Activated T-helper 17 cell treated with anti-CD3 and anti-CD28 coated beads, Interleukin-2, amount 50 U/mL, for 72 hours (primary cell): ENCODE measurements around the gene TBCD. TPM values are rescaled to one million over a fixed set of nuclear protein-coding genes. Genes with fewer than 3 reads are reported as not detected.
"Not testable (repeated sequence)": the region's sequence is repeated elsewhere in the genome, so short reads cannot be mapped to it uniquely, and the experiment has no call there.

Source experiments
- ATAC-seq: fragments of 150-1000 bp; cut with Tn5 transposase; replicated peaks from 2 replicates; pipeline ENCODE4 v1.10.0; 2021; ENCODE audit warnings: mild to moderate bottlenecking, moderate library complexity
- H3K27ac Mint-ChIP-seq: one replicate; pipeline ENCODE4 v1.8.0; 2022; ENCODE audit warnings: mixed read lengths
- H3K27me3 Mint-ChIP-seq: one replicate; pipeline ENCODE4 v1.8.0; 2022; ENCODE audit warnings: mixed read lengths
- H3K36me3 Mint-ChIP-seq: one replicate; pipeline ENCODE4 v1.8.0; 2022; ENCODE audit warnings: low read depth, mild to moderate bottlenecking, mixed read lengths
- H3K4me1 Mint-ChIP-seq: one replicate; pipeline ENCODE4 v1.8.0; 2022; ENCODE audit warnings: mixed read lengths
- H3K4me3 Mint-ChIP-seq: one replicate; pipeline ENCODE4 v1.8.0; 2022; ENCODE audit warnings: mild to moderate bottlenecking, mixed read lengths
- H3K9me3 Mint-ChIP-seq: one replicate; pipeline ENCODE4 v1.8.0; 2022; ENCODE audit warnings: mixed read lengths
- total RNA-seq, 2 donors: library from RNA; stranded (reverse); gene quantifications; one replicate each; pipeline ENCODE4 v1.2.3, GENCODE V29; 2022

Gene TBCD
- total RNA-seq, 2 donors from 2014 or later = 111 to 139 TPM

DNA sequence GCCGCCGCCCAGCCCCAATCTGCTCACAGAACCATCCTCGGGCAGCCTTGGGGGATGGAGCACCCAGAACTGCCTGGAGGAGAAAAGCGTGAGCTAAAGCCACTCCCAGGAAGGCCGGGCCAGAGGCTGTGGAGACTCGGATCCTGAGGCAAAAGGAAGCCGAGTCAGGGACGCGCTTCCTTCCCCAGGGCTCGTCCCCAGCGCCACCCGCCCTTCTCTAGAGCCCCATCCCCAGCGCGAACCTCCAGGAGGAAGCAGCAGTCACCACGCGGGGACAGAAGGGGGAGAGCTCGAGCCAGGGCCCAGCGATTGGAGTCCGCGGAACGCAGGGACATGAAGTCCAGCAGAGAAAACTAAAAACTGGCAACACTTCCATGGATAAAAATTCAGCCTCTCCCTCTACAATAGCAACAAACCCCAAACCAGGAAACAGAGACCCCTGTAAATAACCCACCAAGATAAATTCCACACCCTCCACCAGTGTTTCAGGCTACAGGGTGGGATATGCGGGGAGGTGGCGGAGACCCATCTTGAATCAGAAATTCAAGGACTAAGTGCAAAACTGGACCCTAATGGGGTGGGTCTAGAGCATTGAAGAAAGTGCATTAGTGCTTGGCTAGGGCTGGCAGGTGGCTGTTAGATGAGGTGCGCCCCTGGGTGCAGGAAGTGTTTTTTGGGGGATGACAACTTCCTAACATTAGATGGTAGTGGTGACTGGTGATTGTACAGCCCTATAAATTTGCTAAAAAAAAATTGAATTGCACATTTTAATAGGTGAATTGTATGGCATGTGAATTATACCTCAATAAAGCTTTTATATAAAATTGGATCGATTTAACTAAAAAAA lies 211.5 kb downstream of the TBCD start:
- Mint-ChIP-seq H3K27me3 (no peaks in the 10 kb centered on the region), H3K4me3 (no peak overlapping the region), H3K4me1 (no peaks in the 10 kb centered on the region), H3K36me3 (no peaks in the 10 kb centered on the region), H3K27ac (peak overlapping the region; percentile 22), H3K9me3 (no peaks in the 10 kb centered on the region)
- no peak for ATAC-seq

DNA sequence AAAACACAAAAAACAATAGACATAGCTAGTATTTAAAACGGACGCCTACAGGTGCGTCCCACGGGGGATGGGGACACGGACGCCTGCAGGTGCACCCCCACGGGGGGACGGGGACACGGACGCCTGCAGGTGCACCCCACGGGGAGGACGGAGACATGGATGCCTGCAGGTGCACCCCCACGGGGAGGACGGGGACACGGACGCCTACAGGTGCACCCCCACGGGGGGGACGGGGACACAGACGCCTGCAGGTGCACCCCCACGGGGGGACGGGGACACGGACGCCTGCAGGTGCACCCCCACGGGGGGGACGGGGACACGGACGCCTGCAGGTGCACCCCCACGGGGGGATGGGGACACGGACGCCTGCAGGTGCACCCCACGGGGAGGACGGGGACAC lies 212.6 kb downstream of the TBCD start:
- H3K4me3 Mint-ChIP-seq, H3K9me3 Mint-ChIP-seq, H3K36me3 Mint-ChIP-seq, H3K4me1 Mint-ChIP-seq, H3K27me3 Mint-ChIP-seq, H3K27ac Mint-ChIP-seq, ATAC-seq: not testable (repeated sequence)

DNA sequence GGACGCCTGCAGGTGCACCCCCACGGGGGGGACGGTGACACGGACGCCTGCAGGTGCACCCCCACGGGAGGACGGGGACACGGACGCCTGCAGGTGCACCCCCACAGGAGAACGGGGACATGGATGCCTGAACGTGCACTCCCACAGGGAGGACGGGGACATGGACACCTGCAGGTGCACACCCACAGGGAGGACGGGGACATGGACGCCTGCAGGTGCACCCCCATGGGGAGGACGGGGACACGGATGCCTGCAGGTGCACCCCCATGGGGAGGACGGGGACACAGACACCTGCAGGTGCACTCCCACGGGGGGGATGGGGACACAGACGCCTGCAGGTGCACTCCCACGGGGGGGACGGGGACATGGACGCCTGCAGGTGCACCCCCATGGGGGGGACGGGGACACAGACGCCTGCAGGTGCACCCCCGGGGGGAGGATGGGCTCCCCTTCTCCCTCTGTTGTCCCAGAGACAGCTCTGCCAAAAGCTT lies 213.0 kb downstream of the TBCD start:
- Mint-ChIP-seq H3K4me3 (no peak overlapping the region), H3K9me3 (no peaks in the 10 kb centered on the region), H3K27me3 (no peaks in the 10 kb centered on the region), H3K27ac (no peak overlapping the region), H3K4me1 (no peaks in the 10 kb centered on the region), H3K36me3 (no peaks in the 10 kb centered on the region)
- ATAC-seq = no peak

DNA sequence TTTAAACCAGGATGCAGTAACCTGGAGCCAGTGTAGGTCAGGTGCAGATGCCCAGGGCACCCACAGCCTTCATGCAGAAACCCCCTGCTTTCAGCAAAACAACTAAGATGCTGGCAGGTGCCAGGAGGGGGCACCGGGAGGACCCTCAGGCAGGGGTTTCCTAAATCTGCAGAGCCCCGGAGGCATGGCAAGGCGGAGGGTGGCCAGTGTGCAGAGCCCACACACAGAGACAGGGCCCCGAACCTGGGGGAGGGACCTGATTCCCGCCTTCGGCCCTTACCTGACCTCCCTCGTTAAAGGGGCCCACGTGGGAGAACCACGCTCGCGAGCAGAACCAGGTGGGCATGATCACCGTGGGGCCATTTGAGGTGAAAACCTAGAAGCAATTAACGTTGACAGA lies 213.5 kb downstream of the TBCD start:
- Mint-ChIP-seq H3K27me3 (no peaks in the 10 kb centered on the region), H3K27ac (no peak overlapping the region), H3K9me3 (no peaks in the 10 kb centered on the region), H3K36me3 (no peaks in the 10 kb centered on the region), H3K4me3 (no peak overlapping the region), H3K4me1 (no peaks in the 10 kb centered on the region)
- ATAC-seq = no peak

DNA sequence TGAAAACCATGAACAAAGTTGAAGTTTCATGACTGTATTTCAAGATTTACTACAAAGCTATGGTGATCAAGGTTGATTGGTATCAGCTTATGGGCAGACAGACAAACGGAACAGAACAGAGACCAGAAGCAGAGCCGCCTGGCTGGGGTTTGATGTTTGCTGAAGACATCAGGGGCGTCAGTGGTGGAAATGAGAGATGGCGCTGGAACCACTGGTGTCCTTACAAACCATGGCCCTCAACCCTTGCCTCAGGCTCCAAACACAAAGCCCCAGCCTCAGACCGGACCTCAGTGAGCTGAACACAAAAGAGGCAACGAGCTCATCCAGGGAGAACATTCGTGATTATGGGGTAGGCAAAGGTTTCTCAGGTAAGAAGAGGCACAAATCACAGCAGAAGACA lies 214.6 kb downstream of the TBCD start:
- Mint-ChIP-seq H3K36me3 (no peaks in the 10 kb centered on the region), H3K4me3 (no peak overlapping the region), H3K4me1 (no peaks in the 10 kb centered on the region), H3K27me3 (no peaks in the 10 kb centered on the region), H3K9me3 (no peaks in the 10 kb centered on the region), H3K27ac (no peak overlapping the region)
- no peak for ATAC-seq

DNA sequence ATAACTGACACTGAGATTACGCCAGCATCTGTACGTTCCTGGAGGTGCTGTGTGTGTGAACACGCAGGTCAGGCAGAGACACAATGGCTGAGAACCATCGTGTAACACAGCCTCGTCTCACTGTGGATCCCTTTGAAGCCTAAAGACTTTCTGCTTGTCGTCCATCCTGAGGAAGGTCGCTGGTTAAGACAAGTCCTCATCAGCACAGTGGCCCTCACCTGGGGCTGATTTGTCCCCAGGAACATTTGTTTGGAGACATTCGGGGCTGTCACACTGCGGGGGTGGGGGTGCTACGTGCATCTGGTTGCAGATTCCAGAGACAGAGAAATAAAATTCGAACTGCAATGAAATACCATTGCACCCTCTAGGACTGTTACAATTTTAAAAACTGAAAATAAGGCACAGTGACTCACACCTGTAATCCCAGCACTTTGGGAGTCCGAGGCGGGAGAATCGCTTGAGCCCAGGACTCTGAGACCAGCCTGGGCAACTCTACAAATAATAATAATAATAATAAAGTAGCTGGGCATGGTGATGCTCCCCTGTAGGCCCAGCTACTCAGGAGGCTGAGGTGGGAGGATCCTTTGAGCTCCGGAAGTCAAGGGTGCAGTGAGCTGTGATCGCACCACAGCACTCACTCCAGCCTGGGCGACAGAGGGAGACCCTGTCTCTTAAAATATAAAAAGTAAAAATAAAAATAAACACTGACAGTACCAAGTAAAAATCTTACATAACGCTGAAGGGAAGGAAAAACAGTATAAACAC lies 215.6 kb downstream of the TBCD start:
- H3K27ac Mint-ChIP-seq = no peak overlapping the region
- no peak overlapping the region for H3K4me3 Mint-ChIP-seq
- H3K9me3 Mint-ChIP-seq = no peaks in the 10 kb centered on the region
- H3K27me3 Mint-ChIP-seq = no peaks in the 10 kb centered on the region
- ATAC-seq = no peak
- H3K4me1 Mint-ChIP-seq = no peaks in the 10 kb centered on the region
- H3K36me3 Mint-ChIP-seq = no peaks in the 10 kb centered on the region

DNA sequence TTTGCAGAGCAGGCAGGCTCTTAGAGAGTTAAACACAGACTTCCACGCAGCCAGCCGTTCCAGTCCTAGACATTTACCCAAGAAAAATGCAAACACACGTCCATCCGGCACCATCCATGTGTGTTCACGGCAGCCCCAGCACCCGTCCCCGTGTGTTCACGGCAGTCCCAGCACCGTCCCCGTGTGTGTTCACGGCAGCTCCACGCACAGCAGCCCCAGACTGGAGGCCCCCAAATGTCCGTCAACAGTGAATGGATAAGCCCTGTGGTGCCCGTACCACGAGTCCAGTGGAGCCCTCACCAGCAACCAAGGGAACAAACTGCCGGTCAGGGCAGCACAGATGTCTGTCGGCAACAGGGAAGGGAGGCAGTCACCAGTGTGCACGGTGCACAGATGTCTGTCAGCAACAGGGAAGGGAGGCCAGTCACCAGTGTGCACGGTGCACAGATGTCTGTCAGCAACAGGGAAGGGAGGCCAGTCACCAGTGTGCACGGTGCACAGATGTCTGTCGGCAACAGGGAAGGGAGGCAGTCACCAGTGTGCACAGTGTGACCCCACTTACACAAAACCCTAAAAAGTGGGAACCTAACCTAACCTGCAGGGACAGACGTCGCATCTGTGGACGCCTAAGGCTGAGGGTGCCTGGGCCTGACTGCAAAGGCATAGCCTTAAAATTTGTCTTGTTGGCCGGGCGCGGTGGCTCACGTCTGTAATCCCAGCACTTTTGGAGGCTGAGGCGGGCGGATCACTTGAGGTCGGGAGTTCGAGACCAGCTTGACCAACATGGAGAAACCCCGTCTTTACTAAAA lies 216.4 kb downstream of the TBCD start:
- not testable (repeated sequence) for H3K27ac Mint-ChIP-seq, H3K36me3 Mint-ChIP-seq, H3K27me3 Mint-ChIP-seq, H3K4me3 Mint-ChIP-seq, H3K4me1 Mint-ChIP-seq, ATAC-seq, H3K9me3 Mint-ChIP-seq

DNA sequence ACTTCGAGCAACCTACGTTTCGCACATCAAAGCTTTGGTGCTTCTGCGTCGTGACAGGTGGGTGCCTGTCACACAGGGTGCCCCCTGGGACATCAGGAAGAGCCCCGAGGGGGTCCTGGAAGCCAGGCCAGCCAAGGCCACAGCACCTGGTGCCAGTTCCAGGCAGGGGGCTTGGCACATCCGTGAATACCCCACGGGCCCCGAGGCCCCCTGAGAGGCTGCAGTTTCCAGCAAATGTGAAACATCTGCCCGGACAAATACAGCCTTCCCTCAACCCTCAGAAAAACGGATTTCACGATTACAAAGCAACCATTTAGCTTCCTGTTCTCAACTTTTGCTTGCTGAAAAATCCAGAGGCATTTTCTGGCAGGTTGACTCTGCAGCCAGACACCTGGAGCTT lies 218.2 kb downstream of the TBCD start:
- no peaks in the 10 kb centered on the region for H3K9me3 Mint-ChIP-seq
- no peaks in the 10 kb centered on the region for H3K36me3 Mint-ChIP-seq
- ATAC-seq = no peak
- no peak overlapping the region for H3K27ac Mint-ChIP-seq
- H3K4me1 Mint-ChIP-seq = no peaks in the 10 kb centered on the region
- no peak overlapping the region for H3K4me3 Mint-ChIP-seq
- H3K27me3 Mint-ChIP-seq = no peaks in the 10 kb centered on the region

DNA sequence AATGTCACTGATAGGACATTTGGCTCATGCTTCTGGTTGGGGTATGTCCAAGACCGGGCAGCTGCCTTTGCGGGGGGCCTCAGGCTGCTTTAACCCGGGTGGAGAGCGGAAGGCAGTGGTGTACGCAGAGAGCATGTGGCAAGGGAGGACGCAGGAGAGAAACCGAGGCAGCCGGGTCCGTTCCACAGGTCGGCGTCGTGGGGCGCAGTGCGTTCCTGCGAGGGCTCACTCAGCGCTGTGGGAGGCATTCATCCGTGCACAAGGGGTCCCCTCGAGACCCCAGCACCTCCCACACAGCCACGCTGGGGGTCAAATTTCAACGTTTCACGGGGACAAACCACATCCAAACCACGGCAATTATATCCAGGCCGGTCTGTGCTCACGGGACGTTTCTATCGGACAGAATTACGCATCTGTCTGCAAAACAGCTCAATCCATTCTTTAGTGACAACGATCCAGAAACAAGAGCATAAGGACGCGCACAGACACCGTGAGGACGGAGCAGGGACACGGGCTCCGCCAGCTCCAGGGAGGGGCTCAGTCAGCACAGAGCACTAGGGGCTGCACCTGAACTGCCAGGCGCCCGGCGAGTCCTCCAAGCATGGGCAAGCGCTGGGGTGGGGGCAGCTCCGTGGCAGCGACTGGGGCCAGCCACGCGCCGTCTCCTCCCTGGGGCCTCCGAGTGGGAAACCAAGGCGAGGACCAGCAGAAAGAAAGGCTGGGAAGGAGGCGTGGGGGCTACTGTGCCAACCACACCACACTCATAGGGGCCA lies 219.1 kb downstream of the TBCD start:
- Mint-ChIP-seq H3K27ac (no peak overlapping the region), H3K36me3 (no peaks in the 10 kb centered on the region), H3K4me1 (no peaks in the 10 kb centered on the region), H3K27me3 (no peaks in the 10 kb centered on the region), H3K4me3 (no peak overlapping the region), H3K9me3 (no peaks in the 10 kb centered on the region)
- ATAC-seq = no peak

DNA sequence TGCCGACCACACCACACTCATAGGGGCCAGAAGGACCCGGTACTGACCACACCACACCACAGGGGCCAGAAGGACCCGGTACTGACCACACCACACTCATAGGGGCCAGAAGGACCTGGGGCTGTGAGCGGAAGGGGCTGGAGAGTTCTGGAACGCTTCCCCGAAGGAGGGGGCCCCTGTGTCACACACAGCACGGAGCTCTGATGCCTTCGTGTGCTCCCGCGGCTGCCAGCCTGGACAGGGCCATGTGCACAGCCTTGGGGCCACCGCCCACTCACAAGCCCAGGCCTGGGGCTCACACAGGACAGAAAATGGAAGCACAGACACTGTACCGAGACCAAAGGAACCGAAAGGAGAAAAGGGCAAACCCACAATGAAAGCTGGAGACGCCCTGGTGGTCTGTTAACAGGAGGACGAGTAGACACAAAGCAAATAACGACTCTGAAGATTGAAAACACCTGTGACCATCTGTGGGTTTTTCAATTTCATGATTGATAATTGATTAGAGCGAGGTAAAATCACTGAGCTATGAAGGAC lies 221.0 kb downstream of the TBCD start:
- Mint-ChIP-seq H3K4me3 (no peak overlapping the region), H3K36me3 (no peaks in the 10 kb centered on the region), H3K9me3 (no peaks in the 10 kb centered on the region), H3K27me3 (no peaks in the 10 kb centered on the region), H3K27ac (no peak overlapping the region), H3K4me1 (no peaks in the 10 kb centered on the region)
- ATAC-seq = no peak

DNA sequence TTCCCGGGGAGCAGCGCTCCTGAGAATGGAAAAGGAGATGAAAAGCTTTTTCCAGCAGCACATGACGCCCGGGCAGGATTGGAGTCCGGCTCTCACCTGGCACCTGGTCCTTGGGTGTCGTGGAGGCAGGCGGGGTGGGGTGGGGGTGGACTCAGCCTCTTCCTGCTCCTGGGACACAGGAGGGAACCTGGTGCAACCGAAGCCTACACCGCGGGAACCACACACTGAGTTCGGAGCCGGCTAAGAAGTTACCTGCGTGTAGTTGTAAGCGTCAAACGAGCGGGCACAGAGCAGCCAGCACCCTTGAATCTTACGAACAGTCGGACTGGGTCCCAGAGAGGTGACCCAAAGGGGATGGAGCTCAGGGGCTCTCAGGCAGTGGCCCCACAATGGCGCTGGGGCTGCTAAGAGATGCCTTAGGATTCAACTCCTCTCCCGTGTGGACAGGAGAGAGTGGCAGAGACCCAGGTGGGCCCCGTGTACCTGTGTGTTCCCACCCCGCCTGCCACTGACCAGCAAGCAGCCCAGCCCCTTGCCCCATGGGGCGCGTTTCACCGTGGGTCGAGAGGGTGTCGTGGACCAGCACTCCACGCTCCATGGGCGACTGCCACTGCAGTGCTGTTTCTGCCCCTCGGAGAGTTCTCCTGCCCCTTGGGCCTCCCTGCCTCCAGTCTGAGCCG lies 221.7 kb downstream of the TBCD start:
- peaks cover 5% of the 10 kb centered on the region for H3K4me1 Mint-ChIP-seq
- H3K4me3 Mint-ChIP-seq = no peak overlapping the region
- no peaks in the 10 kb centered on the region for H3K9me3 Mint-ChIP-seq
- no peaks in the 10 kb centered on the region for H3K36me3 Mint-ChIP-seq
- no peak for ATAC-seq
- H3K27ac Mint-ChIP-seq = no peak overlapping the region
- no peaks in the 10 kb centered on the region for H3K27me3 Mint-ChIP-seq

DNA sequence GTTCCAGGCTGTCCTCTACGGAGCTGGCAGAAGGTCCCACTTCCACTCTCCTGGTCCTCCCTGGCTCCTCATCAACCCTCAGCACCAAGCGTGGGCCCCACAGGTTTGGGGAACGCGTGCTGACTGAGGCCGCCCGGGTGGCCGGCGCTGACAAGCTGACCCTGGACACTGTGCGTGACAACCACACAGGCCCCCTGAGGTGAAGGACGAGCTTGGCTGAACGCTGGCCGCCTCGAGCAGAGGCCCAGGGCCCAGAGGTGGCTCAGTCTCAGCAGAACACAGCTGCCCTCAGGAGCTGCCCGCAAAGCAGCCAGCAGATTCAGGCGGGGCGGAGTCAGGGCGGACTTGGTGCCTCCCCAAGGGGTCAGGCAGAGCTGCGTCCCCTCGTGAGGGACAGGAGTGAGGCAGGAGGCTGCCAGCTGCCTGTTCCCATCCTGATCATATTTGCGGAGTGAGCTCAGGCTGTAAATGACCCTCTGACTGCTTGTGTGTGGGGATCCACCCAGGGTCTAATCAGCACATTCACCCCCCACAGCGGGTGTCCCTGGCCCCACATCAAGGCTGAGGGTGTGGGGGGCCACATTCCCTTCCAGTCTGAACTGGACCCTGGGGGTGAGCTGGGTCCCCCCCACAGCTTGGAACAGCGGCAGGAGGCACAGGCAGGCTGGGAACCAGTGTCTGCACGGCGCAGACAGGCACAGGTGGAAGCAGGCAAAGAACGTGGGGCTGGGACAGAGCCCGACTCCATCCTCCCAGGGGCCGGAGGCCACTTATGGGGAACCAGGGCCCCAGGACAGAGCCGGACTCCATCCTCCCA lies 222.5 kb downstream of the TBCD start:
- no peaks in the 10 kb centered on the region for H3K9me3 Mint-ChIP-seq
- no peak for ATAC-seq
- no peaks in the 10 kb centered on the region for H3K27me3 Mint-ChIP-seq
- H3K4me3 Mint-ChIP-seq = no peak overlapping the region
- H3K36me3 Mint-ChIP-seq = no peaks in the 10 kb centered on the region
- peaks cover 12% of the 10 kb centered on the region for H3K4me1 Mint-ChIP-seq
- no peak overlapping the region for H3K27ac Mint-ChIP-seq
